HG03103 (cell line): ENCODE measurements around the gene RNF31.

Experiments used
- ATAC-seq: cut with Tn5 transposase; IDR thresholded peaks from one replicate; pipeline ENCODE4 v1.9.1; 2021; ENCODE audit warnings: low read depth; ENCODE audit not compliant: unreplicated experiment

RNF31 gene

DNA sequence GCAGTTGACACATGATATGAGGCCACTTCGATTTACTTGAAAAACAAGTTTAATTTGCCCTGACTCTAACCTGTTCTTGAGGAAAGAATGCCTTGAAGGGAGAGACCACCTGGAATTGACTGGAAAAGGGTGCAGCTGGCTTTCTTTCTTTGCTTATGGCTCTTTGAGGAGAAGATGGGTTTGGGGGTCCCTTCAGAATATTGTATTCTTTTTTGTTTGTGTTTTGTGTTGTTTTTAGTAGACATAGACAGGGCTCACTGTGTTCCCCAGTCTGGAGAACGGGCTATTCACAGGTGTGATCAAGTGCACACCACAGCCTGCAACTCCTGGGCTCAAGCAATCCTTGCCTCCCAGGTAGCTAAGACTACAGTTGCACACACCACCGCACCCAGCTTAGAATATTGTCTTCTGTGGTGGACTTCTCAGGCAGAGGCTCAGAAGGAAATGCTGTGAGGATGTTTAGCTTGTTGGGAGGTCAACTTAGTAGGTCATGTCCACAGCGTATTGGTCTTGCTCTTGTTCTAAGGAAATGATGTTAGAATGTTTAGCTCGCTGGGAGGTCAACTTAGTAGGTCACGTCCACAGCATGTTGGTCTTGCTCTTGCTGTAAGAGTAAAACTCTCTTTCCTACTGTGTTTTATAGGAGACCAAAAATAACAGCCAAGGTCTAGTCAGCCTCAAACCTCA lies 31.0 kb upstream of the RNF31 start:
- no peak for ATAC-seq

DNA sequence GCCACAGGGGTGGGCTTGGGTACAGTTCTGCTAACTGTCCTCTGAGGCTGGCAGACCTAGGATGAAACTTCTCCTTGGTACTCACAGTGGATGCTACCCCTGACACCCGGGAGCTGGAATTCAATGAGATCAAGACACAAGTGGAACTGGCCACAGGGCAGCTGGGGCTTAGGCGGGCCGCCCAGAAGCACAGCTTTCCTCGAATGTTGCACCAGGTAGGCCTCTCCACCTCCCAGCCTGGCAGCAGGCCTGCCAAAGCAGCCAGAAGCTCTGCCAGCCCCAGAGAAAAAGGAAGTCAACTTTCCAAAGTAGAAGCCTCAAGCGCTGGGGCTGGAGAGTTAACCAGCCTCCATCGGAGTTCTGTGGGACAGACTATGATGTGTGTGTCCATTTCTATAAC lies 30.1 kb upstream of the RNF31 start:
- no peak for ATAC-seq

DNA sequence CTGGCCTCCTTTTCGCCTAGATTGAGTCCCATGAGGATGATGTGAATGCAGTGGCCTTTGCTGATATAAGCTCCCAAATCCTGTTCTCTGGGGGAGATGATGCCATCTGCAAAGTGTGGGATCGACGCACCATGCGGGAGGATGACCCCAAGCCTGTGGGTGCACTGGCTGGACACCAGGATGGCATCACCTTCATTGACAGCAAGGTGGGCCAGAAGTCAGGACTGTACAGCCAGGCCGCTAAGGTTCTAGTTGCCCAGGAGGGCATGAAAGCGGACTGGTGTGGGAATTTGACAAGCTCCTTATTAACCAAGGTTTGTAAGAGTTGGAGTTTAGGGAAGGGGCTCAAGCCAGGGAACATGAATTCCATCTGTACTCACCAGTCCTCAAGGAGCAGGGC lies 27.6 kb upstream of the RNF31 start:
- no peak for ATAC-seq

DNA sequence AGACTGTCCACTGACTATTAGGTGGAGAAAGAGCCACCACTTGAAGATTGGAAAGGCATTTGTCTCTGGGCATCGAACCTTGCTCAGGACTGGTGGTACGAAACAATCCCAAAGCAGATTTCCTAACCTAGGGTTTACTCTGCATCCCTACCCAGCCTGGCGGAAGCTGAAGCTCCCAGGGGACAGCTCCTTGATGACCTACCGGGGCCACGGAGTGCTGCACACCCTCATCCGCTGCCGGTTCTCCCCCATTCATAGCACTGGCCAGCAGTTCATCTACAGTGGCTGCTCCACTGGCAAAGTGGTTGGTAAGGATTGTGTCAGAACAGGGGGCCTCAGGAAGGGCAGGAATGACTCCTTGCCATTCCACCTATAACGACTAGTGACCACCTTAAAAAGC lies 26.1 kb upstream of the RNF31 start:
- ATAC-seq, result no peak

DNA sequence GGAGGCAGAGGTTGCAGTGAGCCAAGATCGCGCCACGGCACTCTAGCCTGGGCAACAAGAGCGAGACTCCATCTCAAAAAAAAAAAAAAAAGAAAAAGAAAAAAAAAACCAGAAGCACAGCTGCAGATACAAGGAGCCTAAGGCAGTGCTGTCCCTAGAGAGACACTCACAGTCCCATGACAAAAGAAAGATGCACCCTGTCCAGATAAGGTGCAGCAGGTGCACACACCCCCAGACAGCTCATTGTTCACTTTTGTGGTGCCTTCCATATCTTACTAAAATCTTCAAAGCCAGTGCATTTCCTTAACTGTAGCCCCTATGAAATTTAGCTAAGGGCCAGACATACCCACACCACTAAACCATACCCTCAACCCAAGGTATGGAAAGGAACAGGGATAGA lies 24.9 kb upstream of the RNF31 start:
- no peak for ATAC-seq

DNA sequence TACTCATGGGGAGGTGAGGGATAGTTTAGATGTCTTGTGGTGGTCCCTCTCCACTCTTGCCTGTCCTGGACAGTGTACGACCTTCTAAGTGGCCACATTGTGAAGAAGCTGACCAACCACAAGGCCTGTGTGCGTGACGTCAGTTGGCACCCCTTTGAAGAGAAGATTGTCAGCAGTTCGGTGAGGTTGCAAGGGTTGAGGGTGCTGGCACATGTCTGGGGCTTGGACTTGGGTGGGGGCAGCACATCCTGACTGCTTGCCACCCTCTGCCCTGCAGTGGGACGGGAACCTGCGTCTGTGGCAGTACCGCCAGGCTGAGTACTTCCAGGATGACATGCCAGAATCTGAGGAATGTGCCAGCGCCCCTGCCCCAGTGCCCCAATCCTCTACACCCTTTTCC lies 24.4 kb upstream of the RNF31 start:
- no peak for ATAC-seq

DNA sequence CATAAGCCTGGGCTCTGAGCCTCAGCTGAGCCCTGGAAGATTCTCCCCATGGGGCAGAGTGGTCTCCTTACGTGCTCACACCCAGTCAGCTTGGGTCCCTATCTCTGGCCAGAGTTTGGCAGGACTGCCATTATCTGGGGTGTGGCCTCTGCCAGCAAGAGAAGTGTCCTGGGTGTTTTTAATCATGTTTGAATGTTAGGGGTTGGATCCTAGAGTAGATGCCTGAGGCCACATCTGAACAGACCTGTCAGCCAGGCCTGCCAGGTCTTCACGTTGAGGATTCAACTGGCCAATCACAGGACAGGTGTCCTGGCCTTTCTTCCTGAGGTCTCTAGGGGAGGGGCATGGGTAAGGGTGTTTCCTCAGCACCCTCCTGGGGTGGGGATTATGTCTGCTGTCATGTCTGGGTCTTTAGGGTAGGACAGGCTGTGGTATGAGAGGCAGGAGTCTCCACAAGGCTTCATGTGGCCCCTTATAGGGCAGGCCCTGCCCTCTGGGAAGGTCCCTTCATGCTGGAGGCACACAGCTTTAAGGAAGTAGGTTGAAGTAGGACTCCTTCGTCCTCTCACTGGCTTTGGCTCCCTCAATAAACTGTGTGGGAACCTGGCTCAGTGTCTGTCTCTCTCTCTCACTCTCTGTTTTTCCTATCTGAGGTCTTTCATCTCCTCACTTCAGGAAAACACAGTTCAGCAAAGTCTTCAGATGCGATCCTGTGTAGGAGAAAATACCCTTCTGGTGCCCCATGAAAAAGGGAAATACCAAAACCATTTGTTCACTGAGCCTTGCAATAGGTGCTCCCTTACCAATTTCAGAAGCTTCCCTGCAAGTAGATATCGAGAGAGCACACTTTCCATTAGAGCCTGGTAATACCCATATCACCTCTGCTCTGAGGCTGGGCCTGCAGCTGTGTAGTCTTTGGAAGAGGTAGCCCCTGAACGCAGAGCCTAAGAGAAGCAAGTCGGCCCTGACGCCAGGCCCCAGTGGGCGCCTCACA lies 23.6 kb upstream of the RNF31 start:
- ATAC-seq, result no peak

DNA sequence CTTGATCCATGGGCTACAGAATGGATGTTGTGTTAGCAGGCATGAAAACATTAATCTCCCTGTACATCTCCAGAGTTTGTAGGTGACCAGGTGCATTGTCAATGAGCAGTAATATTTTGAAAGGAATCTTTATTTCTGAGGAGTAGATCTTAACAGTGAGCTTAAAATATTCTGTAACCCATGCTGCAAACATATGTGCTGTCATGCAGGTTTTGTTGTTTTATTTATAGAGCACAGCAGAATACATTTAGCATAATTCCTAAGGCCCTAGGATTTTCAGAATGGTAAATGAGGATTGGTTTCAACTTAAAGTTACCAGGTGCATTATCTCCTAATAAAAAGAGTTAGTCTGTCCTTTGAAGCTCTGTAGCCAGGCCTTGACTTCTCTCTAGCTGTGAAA lies 20.4 kb upstream of the RNF31 start:
- no peak for ATAC-seq

DNA sequence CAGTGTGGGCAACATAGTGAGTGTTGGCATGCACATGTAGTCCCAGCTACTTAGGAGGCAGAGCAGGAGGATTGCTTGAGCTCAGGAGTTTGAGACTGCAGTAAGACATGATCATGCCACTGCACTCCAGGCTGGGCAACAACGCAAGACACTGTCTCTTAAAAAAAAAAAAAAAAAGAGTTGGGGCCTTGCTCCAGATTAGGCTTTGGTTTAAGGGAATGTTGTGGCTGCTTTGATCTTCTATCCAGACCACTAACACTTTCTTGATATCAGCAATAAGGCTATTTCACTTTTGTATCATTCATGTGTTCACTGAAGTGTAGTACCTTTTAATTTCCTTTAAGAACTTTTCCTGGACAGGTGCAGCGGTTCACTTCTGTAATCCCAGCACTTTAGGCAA lies 19.6 kb upstream of the RNF31 start:
- no peak for ATAC-seq

DNA sequence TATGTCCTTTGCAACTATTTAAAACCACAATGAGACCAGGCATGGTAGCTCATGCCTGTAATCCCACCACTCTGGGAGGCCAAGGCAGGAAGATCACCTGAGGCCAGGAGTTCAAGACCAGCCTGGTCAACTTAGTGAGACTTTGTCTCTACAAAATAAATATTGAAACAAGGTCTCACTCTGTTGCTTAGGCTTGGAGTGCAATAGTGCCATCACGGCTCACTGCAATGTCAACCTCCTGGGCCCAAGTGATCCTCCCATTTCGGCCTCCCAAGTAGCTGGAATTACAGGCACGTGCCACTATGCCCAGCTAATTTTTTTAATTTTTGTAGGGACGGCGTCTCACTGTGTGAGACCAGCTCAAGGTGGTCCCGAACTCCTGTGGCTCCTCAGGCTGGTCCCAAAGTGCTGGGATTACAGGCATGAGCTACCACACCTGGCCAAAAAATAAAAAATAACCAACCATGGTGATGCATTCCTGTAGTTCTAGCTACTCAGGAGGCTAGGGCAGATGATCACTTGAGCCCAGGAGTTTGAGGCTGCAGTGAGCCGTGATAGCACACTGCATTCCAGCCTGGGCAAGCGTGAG lies 17.8 kb upstream of the RNF31 start:
- ATAC-seq, result no peak

DNA sequence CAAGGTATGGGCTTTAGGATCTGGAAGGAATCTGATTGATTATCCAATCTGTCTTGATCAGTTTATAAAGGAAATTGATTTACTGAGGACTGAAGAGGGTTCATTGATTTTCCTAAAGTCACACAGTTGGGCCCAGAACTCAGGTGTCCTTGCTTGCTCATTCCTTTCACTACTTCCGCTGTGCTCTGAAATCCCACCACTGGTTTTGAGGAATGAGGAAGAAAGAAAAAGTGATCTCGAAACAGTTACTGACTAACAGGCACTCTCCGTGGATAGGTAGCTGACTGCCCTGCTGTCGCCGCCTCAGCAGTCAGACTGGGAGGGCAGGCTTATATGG lies 16.9 kb upstream of the RNF31 start, which contains the start of gene FITM1:
Gene FITM1 (plus strand): TSS at position 280 of the 337 bp plus-strand sequence. CDS start 905 bp downstream, outside the sequence.
- ATAC-seq, result no peak

DNA sequence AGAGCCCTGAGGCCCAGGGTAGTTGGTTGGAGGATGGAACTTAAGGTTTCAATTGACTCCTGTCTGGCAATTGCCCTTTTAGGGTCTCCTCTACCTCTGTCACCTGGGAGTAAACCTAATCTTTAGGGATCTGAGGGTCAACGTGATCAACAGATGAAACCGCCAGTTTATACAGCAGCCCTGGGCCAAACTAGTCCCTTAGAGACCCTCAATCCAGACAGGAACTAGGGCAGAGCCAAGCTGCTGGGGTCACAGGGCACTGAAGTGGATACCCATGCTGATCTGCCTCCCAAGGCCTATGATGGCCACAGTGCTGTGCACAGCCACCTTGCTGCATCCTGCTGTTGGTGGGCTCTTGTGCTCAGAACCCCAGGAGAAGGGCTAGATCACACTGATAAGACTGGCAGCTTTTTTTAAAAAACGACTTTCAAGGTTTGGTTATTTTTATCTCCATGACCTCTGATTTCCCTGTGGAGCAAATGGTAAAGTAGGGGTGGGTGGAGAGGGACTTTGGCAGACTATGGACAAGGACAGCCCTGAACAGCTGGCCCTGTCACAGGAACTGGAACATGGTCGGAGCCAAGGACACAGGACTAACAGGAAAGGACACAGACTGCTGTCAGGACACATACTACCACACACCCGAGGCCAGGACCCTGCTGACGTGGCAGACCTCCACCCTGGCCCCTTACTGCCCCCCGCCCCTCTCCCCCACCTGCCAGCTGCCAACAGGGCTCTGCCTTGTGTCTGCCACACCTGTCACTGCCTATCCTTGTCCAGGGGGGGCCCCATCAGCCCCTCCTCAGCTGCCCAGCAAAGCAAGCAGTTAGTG lies 16.4 kb upstream of the RNF31 start:
- no peak for ATAC-seq

DNA sequence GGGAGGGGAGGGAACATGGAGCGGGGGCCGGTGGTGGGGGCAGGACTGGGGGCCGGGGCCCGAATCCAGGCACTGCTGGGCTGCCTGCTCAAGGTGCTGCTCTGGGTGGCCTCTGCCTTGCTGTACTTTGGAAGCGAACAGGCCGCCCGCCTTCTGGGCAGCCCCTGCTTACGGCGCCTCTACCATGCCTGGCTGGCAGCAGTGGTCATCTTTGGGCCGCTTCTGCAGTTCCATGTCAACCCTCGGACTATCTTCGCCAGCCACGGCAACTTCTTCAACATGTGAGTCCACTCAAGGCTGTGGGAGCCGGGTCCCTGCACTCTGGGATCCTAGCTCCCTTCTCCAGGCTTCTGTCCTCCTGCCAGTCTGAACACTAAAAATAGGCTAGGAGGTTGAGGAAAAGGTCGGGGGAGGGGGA lies 15.7 kb upstream of the RNF31 start:
- no peak for ATAC-seq

DNA sequence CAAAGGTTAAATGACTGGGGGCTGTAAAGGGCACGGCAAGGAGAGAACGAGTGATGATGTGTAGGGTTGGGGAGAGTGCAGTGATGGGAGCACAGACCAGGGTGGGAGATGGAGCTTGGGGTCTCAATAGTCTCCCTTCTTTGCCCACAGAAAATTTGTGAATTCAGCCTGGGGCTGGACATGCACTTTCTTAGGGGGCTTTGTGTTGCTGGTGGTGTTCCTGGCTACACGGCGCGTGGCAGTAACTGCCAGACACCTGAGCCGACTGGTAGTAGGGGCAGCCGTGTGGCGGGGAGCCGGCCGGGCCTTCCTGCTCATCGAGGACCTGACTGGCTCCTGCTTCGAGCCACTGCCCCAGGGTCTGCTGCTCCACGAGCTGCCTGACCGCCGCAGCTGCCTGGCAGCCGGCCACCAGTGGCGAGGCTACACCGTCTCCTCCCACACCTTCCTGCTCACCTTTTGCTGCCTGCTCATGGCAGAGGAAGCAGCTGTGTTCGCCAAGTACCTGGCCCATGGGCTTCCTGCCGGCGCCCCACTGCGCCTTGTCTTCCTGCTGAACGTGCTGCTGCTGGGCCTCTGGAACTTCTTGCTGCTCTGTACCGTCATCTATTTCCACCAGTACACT lies 15.1 kb upstream of the RNF31 start:
- no peak for ATAC-seq

DNA sequence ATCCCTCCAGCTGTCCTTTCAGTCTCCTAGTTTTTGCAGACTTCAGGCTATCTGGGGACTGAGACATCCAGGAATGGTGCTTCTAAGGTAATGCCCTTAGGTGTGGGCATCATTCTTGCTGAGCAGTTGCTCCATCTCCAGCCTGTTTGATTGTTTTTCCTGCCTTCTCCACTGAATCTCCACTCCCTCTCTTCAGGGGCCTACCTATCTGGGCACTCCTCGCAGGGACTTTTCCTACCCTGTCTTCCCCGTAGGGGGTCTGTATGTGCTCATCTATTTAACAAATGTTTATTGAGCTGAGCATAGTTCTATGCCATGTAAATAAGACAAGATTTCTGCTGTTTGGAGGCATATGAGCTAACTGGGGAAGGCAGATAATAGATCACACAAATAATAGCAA lies 14.3 kb upstream of the RNF31 start:
- ATAC-seq, result no peak

DNA sequence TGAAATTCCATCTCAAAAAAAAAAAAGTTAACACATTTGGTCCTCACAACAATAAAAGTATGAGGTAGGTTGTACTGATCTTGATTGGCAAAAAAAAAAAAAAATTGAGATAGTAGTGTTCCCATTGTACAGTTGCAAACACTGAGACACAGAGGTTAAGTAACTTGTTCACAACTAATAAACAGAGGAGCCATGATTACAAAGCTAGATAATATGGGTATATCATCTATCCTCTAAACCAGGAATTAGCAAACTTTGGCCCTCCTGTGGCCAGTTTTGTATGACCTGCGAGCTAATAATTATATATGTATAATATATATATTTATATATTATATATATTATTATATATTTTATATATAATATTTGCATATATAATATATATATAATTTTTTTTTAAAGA lies 13.6 kb upstream of the RNF31 start:
- no peak for ATAC-seq

DNA sequence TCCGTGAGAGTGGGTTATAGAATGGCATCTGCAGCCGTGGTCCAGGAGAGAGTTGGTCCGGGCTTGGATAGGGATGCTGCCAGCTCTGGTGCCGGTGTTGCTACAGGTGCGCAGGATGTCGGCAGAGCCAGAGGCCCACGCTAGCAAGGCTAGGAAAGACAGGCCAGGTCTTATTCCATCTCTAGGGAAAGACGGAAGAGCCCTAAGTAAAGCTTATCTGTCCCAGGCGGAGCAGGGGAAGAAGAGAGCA lies 11.8 kb upstream of the RNF31 start:
- ATAC-seq, result no peak

DNA sequence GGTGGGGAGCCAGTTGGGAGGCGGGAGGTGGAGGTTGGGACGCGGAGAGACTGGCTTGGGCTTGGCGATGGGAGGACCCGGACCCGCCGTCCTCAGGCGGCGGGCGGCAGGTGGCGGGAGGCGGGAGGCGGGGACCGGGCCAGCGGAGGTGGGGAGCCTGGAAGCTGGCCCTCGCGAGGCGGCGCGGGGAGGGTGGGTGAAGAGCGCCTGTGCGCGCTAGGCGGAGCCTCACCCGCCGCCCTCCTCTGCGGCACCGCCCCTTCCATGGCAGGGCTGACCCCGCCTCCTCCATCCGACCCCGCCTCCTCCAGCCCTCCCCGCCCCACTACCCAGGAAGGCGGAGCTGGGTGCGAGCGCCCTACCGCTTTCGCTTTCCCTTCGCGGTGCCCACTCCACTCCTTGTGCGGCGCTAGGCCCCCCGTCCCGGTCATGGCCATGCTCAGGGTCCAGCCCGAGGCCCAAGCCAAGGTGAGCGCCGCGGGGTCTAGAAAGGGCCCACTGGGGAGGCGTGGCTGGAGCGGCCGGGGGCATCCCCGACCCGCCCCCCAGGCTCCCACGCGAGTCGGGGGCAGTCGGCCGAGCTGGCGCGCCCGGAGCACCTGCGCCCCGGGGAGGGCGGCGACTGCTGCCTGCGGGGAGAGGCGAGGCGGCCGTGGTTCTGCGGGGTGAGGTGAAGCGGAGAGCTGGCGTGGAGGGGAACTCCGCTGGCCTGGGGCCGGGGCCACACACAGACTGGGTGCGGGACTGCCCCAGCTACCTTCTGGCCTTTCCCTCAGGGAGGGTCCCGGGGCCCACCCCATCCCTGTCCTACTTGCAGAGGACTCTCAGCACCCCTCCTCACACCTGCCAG lies 11.2 kb upstream of the RNF31 start, which contains the start of gene PSME1:
Gene PSME1 (plus strand): TSS at position 361 of the 850 bp plus-strand sequence. CDS start 69 bp downstream, at position 430.
- ATAC-seq, result peak; percentile 86
